C4-2B (cell line): Measurements from ENCODE around the gene FHL2.

ENCODE experiments used
- H3K27ac ChIP-seq: fragments of 450-650 bp; 2 replicates; pipeline ENCODE4 v1.5.1; 2017
- CTCF ChIP-seq: fragments of 450-650 bp; conservative IDR thresholded peaks from 2 replicates; pipeline ENCODE4 v1.5.1; 2017; ENCODE audit warnings: mild to moderate bottlenecking
- ZFX ChIP-seq: fragments of 450-650 bp; IDR thresholded peaks from 2 replicates; pipeline ENCODE4 v1.6.1; 2017

Gene FHL2

GRCh38 chr2:105417857-105418436 lies 19.1 kb upstream of the FHL2 start:
- H3K27ac ChIP-seq, result no peak overlapping the region
- TF ChIP-seq ZFX, result no peak
- no peak for TF ChIP-seq CTCF

DNA sequence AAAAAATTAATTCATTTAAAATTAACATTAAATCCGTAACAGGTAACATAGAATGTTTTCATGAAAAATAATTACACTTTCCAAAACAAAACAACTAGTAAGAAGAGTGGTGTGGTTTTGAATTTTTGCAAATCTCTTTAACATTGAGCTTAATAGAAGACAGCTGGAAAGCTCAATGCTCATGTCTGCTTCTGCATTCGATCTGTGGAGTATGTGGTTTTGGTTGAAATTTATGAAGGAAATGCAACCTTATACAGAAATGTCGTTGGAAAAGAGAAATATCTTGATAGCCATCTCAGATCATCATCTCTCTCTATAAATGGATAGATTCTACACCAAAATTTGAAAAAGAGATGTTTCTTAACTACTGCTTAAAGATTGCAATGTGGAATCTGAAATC lies 17.3 kb upstream of the FHL2 start:
- no peak overlapping the region for H3K27ac ChIP-seq
- no peak for TF ChIP-seq ZFX
- TF ChIP-seq CTCF, result no peak

DNA sequence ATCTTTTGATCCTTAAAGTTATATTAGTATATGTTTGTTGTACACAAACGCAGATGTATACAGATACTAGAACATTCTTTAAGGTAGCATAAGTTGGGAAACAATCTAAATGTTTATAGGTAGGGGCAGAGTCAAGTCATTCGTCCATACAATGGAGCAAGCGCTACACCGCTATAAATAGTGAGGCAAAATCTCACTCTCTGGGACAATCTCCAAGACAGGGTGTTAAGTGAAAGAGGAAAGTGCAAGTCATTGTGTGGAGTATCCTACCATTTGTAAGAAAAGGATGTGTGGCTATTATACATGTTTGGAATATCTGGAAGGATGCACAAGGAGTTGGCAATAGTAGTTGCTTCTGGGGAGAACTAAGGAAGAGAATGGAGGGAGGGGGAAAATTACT lies 16.2 kb upstream of the FHL2 start:
- no peak for TF ChIP-seq CTCF
- TF ChIP-seq ZFX, result no peak
- H3K27ac ChIP-seq, result no peak overlapping the region

DNA sequence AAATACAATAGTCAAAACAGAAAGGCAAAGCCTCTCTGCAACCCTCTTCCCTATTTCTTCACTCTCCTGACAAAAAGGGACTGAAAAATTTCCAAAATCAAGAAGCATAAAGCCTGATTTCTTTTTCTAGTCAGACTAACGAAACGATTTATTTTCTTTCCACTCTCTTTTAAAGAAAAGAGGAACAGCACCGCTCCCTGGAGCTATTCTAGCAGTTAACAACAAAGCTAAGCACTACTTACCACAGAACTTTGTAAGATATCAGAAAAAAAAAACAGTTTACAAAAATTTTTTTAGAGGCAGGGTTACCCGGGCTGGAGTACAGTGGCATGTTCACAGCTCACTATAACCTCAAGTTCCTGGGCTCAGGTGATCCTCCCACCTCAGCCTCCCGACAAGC lies 14.4 kb upstream of the FHL2 start:
- no peak for TF ChIP-seq ZFX
- no peak for TF ChIP-seq CTCF
- H3K27ac ChIP-seq, result no peak overlapping the region

DNA sequence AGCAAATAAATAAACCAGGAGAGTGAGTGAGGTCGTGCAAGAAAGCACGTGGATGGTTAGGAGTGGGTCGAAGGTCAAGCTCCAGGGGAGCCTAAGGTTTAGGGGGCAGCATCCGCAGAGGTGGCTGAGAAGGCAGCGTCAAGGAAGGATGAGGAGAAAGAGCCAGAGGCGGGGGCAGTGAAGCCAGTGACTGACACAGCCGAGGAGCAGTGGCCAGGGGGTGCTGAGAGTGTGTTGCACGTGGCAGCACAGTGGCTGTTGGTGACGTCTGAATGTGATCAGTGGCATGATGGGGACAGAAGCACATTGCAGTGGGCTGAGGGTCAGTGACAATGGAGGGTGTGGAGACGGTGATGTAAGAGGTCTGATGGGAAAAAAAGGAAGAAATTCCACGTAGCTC lies 13.7 kb upstream of the FHL2 start:
- no peak overlapping the region for H3K27ac ChIP-seq

GRCh38 chr2:105411720-105412407 lies 13.0 kb upstream of the FHL2 start:
- no peak overlapping the region for H3K27ac ChIP-seq

More for the DNA sequence above, 13.7 kb upstream of the FHL2 start:
- TF ChIP-seq ZFX, result no peak

GRCh38 chr2:105410554-105410953 lies 11.7 kb upstream of the FHL2 start:
- no peak overlapping the region for H3K27ac ChIP-seq
- TF ChIP-seq ZFX (no peak), CTCF (no peak)

More at GRCh38 chr2:105411720-105412407, 13.0 kb upstream of the FHL2 start:
- TF ChIP-seq CTCF (no peak), ZFX (no peak)

- no peak overlapping the region; the same call in 1 of the 2 replicates for H3K27ac ChIP-seq
- TF ChIP-seq ZFX (no peak), CTCF (no peak)
Observed at GRCh38 chr2:105409717-105410116, 10.9 kb upstream of the FHL2 start.
